Stomach (tissue), 9 donors: Measurements from ENCODE around the gene ZNF821. TPM values are rescaled to one million over a fixed set of nuclear protein-coding genes. Genes with fewer than 3 reads are reported as not detected.

Source experiments
- DNase-seq, 2 donors: peaks; one replicate each; pipeline versions ENCODE4 v3.0.0 to v3.0.0-alpha.2; 2013 to 2019
- H3K27ac ChIP-seq, 5 donors: fragments of 200-600 bp in 4 of 5; sonication (generic) in 4 of 5; one replicate each; pipeline ENCODE4 v1.5.1; 2013 to 2019; ENCODE audit warnings: mild to moderate bottlenecking in 1 of 5, moderate library complexity in 1 of 5
- H3K27me3 ChIP-seq, 3 donors: fragments of 200-600 bp; sonication (generic); one replicate each; pipeline ENCODE4 v1.5.1; 2017 to 2019; ENCODE audit warnings: mixed run types in 1 of 3
- H3K36me3 ChIP-seq, 4 donors: fragments of 200-600 bp; sonication (generic); 1 replicate in 3 of 4; 2 replicates in 1 of 4; pipeline ENCODE4 v1.5.1; 2016 to 2019
- H3K4me1 ChIP-seq, 4 donors: fragments of 200-600 bp; sonication (generic); one replicate each; pipeline ENCODE4 v1.5.1; 2016 to 2019
- H3K4me3 ChIP-seq, 4 donors: fragments of 200-600 bp; sonication (generic) in 3 of 4; one replicate each; pipeline ENCODE4 v1.5.1; 2016 to 2019; ENCODE audit warnings: mild to moderate bottlenecking in 1 of 4
- H3K9me3 ChIP-seq, 4 donors: fragments of 200-600 bp; sonication (generic); one replicate each; pipeline ENCODE4 v1.5.1; 2016 to 2019
- CTCF ChIP-seq, 7 experiments: fragments of 450-650 bp in 4 of 7; fragments of 200-600 bp in 3 of 7; sonication (generic) in 3 of 7; IDR thresholded peaks; one replicate each; pipeline ENCODE4 v1.5.1; 2016 to 2019; ENCODE audit warnings: antibody characterized with exemption in 7 of 7, control low read depth in 2 of 7, mild to moderate bottlenecking in 1 of 7
- EP300 ChIP-seq: sonication (generic); formaldehyde crosslinking; IDR thresholded peaks from one replicate; pipeline ENCODE4 v1.6.1; 2017; ENCODE audit warnings: antibody characterized with exemption
- POLR2A ChIP-seq, 4 donors: fragments of 450-650 bp; IDR thresholded peaks; one replicate each; pipeline ENCODE4 v1.6.1; 2016; ENCODE audit warnings: antibody characterized with exemption in 4 of 4, control low read depth in 2 of 4, mild to moderate bottlenecking in 1 of 4, moderate library complexity in 1 of 4
- POLR2AphosphoS5 ChIP-seq, 3 donors: sonication (generic); formaldehyde crosslinking; IDR thresholded peaks; one replicate each; pipeline ENCODE4 v1.6.1; 2016; ENCODE audit warnings: antibody characterized with exemption in 3 of 3
- WGBS, 5 donors: extraction: QIAGEN DNeasy Blood & Tissue Kit in 3 of 5; methylation state at CpG; one replicate each; pipeline versions ENCODE4 v1.1.5 to v1.1.7; 2013 to 2018; 5-methylcytosine and 5-hydroxymethylcytosine counted together
- intact Hi-C: fragments of 100-400 bp; cut with DNase I; formaldehyde crosslinking; loops from one replicate; pipeline ENCODE4 v1.15.1; 2023; ENCODE audit warnings: low total_unique reads
- polyA plus RNA-seq, 3 donors: library from polyadenylated mRNA; stranded (reverse); fragments of 200-250 nt; gene quantifications; one replicate each; pipeline ENCODE4 v1.2.3, GENCODE V29; 2013
- total RNA-seq, 5 donors: library from RNA; depleted of rRNA; stranded (reverse); fragments of >200 nt; gene quantifications; one replicate each; pipeline versions ENCODE4 v1.1.0 to v1.2.3, GENCODE V29; 2014 to 2016
- donor health status: healthy with polysubstance abuse.
- donor health status: Bipolar disorder and iron deficiency.
- donor health status: healthy.

The ZNF821 gene
- total and polyA plus RNA-seq, 8 donors, result 0.45 to 240 (median 5.2) TPM

DNA sequence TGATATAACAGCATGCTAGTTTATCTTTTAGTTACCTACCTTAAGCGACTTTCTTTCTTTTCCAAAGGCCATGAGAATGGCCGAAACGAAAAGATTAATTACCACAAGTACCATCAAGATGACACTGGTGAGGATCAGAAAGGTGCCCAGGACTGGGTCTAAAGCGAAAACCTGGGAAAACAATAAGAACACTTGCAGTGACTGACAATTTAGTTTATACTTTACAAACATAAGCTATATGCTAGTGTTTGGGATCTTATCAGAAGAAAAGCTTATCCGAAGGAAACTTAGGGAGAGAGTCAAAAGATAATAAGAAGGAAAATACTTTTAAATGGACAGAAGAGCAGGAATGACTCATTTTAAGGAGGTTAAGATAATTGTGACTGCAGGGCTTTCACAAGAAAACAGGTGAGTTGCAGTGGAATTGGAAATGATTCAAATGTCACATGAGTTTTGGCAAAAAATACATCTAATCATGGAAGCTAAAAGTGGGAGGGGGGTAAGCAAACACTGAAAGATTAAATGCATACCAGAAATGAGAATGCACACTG is 46.1 kb upstream of the ZNF821 start:
- H3K9me3 ChIP-seq, result no peaks in the 10 kb centered on the region
- no peak for DNase-seq
- intact Hi-C loops, result no loop called here
- no peaks in the 10 kb centered on the region for H3K27me3 ChIP-seq
- peaks cover 19 to 90% (median 78%) of the 10 kb centered on the region in 4 donors for H3K36me3 ChIP-seq
- 47 to 72% (median 63%) methylated on average over 5 of the region's 5 CpGs for WGBS, 5 donors
- peaks cover 28 to 72% (median 47%) of the 10 kb centered on the region in 4 donors for H3K4me1 ChIP-seq
- no peak for TF ChIP-seq CTCF (IDR thresholded peaks at IDR 0.05)
- no peak for TF ChIP-seq POLR2A (IDR thresholded peaks at IDR 0.05)
- TF ChIP-seq EP300, result no peak
- no peak for TF ChIP-seq POLR2AphosphoS5 (IDR thresholded peaks at IDR 0.05)
- no peak overlapping the region for H3K4me3 ChIP-seq
- H3K27ac ChIP-seq, result peak overlapping the region in 3 of 5 donors; percentile 59 to 80 (median 63)

DNA sequence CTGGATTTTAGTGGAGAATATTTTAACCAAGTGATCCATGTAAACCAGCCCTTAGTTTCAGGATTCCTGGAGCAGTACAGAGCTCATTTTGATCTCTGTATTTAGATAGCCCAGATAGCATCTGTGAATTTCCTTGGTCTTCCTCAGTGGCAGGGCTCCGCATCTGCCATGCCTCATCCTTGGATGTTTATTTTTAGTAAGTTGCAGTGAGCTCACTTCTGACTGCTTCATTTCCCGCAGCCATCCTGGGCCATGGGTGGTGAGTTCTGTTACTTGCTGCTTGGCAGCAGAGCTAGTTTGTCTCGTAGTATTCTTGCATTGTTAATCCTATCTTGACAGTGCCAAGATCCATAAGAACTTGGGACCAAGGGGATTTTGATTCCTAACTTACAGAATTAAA is 45.1 kb upstream of the ZNF821 start:
- Histone ChIP-seq H3K4me3 (no peak overlapping the region), H3K27me3 (no peaks in the 10 kb centered on the region), H3K27ac (peak overlapping the region in 4 of 5 donors; percentile 59 to 80 (median 63)), H3K9me3 (no peaks in the 10 kb centered on the region), H3K4me1 (peaks cover 28 to 73% (median 47%) of the 10 kb centered on the region in 4 donors), H3K36me3 (peaks cover 27 to 90% (median 78%) of the 10 kb centered on the region in 4 donors)
- DNase-seq, result peak in 1 of 2 donors; percentile 52
- intact Hi-C loops, result no loop called here
- WGBS, 5 donors, result 33 to 62% (median 41%) methylated on average over 3 of the region's 3 CpGs
- TF ChIP-seq POLR2A (IDR thresholded peaks at IDR 0.05) (no peak), EP300 (no peak), CTCF (IDR thresholded peaks at IDR 0.05) (no peak), POLR2AphosphoS5 (IDR thresholded peaks at IDR 0.05) (peak in 2 of 3 donors; percentile 41 to 65)

GRCh38 chr16:71927787-71928186 is 43.8 kb upstream of the ZNF821 start:
- TF ChIP-seq POLR2AphosphoS5 (IDR thresholded peaks at IDR 0.05) (no peak), EP300 (no peak), CTCF (IDR thresholded peaks at IDR 0.05) (no peak), POLR2A (IDR thresholded peaks at IDR 0.05) (no peak)
- peaks cover 28 to 70% (median 49%) of the 10 kb centered on the region in 4 donors for H3K4me1 ChIP-seq
- WGBS, 5 donors, result 49 to 68% (median 62%) methylated on average over 5 of the region's 5 CpGs
- peaks cover 40 to 90% (median 81%) of the 10 kb centered on the region in 4 donors for H3K36me3 ChIP-seq
- DNase-seq, result no peak
- intact Hi-C loops, result no loop called here
- H3K4me3 ChIP-seq, result no peak overlapping the region
- H3K27ac ChIP-seq, result peak overlapping the region in 4 of 5 donors; percentile 59 to 80 (median 63)
- no peaks in the 10 kb centered on the region for H3K9me3 ChIP-seq
- H3K27me3 ChIP-seq, result no peaks in the 10 kb centered on the region

DNA sequence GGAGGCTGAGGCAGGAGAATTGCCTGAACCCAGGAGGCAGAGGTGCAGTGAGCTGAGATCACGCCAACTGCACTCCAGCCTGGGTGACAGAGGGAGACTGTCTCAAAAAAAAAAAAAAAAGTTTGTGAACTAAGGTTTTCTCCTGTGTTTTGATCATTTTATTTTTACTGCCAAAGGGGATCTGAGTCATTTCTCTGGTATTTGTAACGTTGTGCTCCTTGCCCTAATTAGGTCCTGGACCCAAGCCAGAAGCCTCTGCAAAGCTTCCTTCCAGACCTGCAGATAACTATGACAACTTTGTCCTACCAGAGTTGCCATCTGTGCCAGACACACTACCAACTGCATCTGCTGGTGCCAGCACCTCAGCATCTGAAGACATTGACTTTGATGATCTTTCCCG is 43.4 kb upstream of the ZNF821 start:
- Histone ChIP-seq H3K27ac (peak overlapping the region in 4 of 5 donors; percentile 59 to 80 (median 63)), H3K9me3 (no peaks in the 10 kb centered on the region), H3K36me3 (peaks cover 44 to 94% (median 83%) of the 10 kb centered on the region in 4 donors), H3K27me3 (no peaks in the 10 kb centered on the region), H3K4me3 (no peak overlapping the region), H3K4me1 (peaks cover 28 to 66% (median 49%) of the 10 kb centered on the region in 4 donors)
- peak; percentile 44 to 63 for DNase-seq
- intact Hi-C loops, result no loop called here
- WGBS, 5 donors, result 30 to 46% (median 42%) methylated on average over 3 of the region's 3 CpGs
- TF ChIP-seq POLR2AphosphoS5 (IDR thresholded peaks at IDR 0.05) (peak in 1 of 3 donors; percentile 54), EP300 (no peak)

GRCh38 chr16:71924710-71925109 is 40.7 kb upstream of the ZNF821 start:
- Histone ChIP-seq H3K4me1 (peaks cover 25 to 52% (median 36%) of the 10 kb centered on the region in 4 donors), H3K9me3 (no peaks in the 10 kb centered on the region), H3K4me3 (no peak overlapping the region), H3K27ac (no peak overlapping the region), H3K27me3 (no peaks in the 10 kb centered on the region), H3K36me3 (peaks cover 71 to 100% (median 98%) of the 10 kb centered on the region in 4 donors)
- DNase-seq, result no peak
- TF ChIP-seq CTCF (IDR thresholded peaks at IDR 0.05), result no peak
- no peak for TF ChIP-seq POLR2A (IDR thresholded peaks at IDR 0.05)
- TF ChIP-seq POLR2AphosphoS5 (IDR thresholded peaks at IDR 0.05), result no peak
- no peak for TF ChIP-seq EP300
- intact Hi-C loops, result no loop called here
- WGBS, 5 donors, result 92 to 100% (median 100%) methylated on average over 2 of the region's 2 CpGs
